ENCODE data around the gene DGKB. TPM values are rescaled to one million over a fixed set of nuclear protein-coding genes. Genes with fewer than 3 reads are reported as not detected.

The DGKB gene
- total RNA-seq, 1 experiment from 2014 or later = not detected

DNA sequence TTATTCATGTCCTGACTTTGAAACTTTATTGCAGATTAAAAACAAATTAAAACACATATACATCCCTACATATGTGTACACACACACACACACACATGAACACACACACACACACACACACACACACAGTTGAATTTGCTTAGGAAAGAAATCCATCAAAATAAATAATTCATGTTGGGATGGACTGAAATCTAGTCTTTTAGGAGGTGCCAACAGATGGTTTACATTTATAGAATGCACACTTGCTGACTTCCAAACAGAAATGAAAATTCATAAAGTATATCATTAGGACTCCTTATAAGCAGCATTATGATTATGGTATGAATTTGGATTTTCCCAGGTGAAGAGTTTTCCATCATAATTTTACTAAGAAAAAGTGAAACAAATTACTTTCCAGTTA lies 642.5 kb downstream of the DGKB start:
- BruUV-seq (replicated peaks) = no TSS peak
- no peak overlapping the region for H3K27ac ChIP-seq (ENCODE audit: low read depth, low read length, poor library complexity, severe bottlenecking)
- H3K4me3 ChIP-seq (ENCODE audit: low read depth, low read length, poor library complexity, severe bottlenecking) = no peak overlapping the region
- DNase-seq (ENCODE audit: low spot score) = no peak
- intact Hi-C loops (cut with micrococcal nuclease; ENCODE audit: unreplicated experiment) = no loop called here
- ChIA-PET CTCF (no interaction called here), POLR2A (ENCODE audit: low non-redundant PET) (no interaction called here)
- H3K36me3 ChIP-seq (ENCODE audit: insufficient read depth, low read length, poor library complexity, severe bottlenecking) = no peaks in the 10 kb centered on the region
- TF ChIP-seq EZH2 (IDR thresholded peaks at IDR 0.05; ENCODE audit: borderline replicate concordance, low read depth, low read length, poor library complexity, severe bottlenecking) = no peak
- TF ChIP-seq, protein P1, sequence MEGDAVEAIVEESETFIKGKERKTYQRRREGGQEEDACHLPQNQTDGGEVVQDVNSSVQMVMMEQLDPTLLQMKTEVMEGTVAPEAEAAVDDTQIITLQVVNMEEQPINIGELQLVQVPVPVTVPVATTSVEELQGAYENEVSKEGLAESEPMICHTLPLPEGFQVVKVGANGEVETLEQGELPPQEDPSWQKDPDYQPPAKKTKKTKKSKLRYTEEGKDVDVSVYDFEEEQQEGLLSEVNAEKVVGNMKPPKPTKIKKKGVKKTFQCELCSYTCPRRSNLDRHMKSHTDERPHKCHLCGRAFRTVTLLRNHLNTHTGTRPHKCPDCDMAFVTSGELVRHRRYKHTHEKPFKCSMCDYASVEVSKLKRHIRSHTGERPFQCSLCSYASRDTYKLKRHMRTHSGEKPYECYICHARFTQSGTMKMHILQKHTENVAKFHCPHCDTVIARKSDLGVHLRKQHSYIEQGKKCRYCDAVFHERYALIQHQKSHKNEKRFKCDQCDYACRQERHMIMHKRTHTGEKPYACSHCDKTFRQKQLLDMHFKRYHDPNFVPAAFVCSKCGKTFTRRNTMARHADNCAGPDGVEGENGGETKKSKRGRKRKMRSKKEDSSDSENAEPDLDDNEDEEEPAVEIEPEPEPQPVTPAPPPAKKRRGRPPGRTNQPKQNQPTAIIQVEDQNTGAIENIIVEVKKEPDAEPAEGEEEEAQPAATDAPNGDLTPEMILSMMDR (conservative IDR thresholded peaks at IDR 0.05; ENCODE audit: low read depth, low read length) = no peak
- no peaks in the 10 kb centered on the region for H3K27me3 ChIP-seq (replicated peaks; ENCODE audit: insufficient read depth, low read depth, low read length, poor library complexity)
- no peaks in the 10 kb centered on the region for H3K4me1 ChIP-seq (ENCODE audit: insufficient read depth, low read length, poor library complexity, severe bottlenecking)
- H3K9me3 ChIP-seq (ENCODE audit: low read depth, low read length, poor library complexity, severe bottlenecking) = no peaks in the 10 kb centered on the region

DNA sequence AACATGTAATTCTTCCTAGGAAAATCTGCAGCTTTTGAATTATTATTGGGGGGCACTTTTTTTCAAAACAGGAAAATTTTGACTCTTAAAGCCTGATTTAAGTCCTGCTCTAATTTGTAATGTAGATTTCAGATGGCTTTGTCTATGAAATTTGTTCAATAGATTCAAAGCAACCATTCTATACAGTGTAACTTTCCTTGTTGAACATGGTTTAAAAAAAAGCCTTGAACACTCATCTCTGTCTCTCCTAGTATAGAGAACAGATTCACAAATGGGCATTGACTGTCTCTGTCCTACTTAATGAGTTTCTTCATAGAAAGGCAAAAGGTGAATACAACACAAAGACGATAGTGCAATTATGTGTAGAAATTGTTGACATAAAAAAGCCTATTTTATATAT lies 643.7 kb downstream of the DGKB start:
- no peaks in the 10 kb centered on the region for H3K9me3 ChIP-seq (ENCODE audit: low read depth, low read length, poor library complexity, severe bottlenecking)
- intact Hi-C loops (cut with micrococcal nuclease; ENCODE audit: unreplicated experiment) = no loop called here
- TF ChIP-seq, protein P1 (conservative IDR thresholded peaks at IDR 0.05; ENCODE audit: low read depth, low read length) = no peak
- no peak for TF ChIP-seq EZH2 (IDR thresholded peaks at IDR 0.05; ENCODE audit: borderline replicate concordance, low read depth, low read length, poor library complexity, severe bottlenecking)
- no peak overlapping the region for H3K27ac ChIP-seq (ENCODE audit: low read depth, low read length, poor library complexity, severe bottlenecking)
- H3K4me3 ChIP-seq (ENCODE audit: low read depth, low read length, poor library complexity, severe bottlenecking) = no peak overlapping the region
- no peaks in the 10 kb centered on the region for H3K27me3 ChIP-seq (replicated peaks; ENCODE audit: insufficient read depth, low read depth, low read length, poor library complexity)
- H3K36me3 ChIP-seq (ENCODE audit: insufficient read depth, low read length, poor library complexity, severe bottlenecking) = no peaks in the 10 kb centered on the region
- no peaks in the 10 kb centered on the region for H3K4me1 ChIP-seq (ENCODE audit: insufficient read depth, low read length, poor library complexity, severe bottlenecking)
- ChIA-PET CTCF (no interaction called here), POLR2A (ENCODE audit: low non-redundant PET) (no interaction called here)
- no peak for DNase-seq (ENCODE audit: low spot score)
- no TSS peak for BruUV-seq (replicated peaks)

DNA sequence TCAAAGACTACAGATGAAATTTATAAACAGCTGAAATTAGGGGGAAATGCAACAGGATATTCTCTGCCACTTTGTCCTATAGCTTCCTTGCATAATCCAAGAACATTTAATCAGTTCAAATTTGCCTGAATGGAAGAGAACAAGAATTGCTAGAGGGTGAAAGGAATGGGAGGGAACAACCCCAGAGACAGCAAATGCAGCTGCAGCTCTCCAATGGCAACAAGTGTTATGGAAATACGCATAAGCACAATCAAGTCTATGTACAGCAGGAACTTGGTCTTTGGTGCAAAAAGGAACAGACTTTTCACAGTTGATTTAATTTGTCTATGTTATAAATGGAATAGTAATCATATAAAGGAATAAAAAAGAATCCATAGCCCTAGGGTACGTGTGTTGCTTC lies 644.1 kb downstream of the DGKB start:
- POLR2A ChIA-PET (ENCODE audit: low non-redundant PET) = no interaction called here
- DNase-seq (ENCODE audit: low spot score) = no peak
- Histone ChIP-seq H3K4me3 (ENCODE audit: low read depth, low read length, poor library complexity, severe bottlenecking) (no peak overlapping the region), H3K36me3 (ENCODE audit: insufficient read depth, low read length, poor library complexity, severe bottlenecking) (no peaks in the 10 kb centered on the region), H3K27ac (ENCODE audit: low read depth, low read length, poor library complexity, severe bottlenecking) (no peak overlapping the region), H3K27me3 (replicated peaks; ENCODE audit: insufficient read depth, low read depth, low read length, poor library complexity) (no peaks in the 10 kb centered on the region), H3K4me1 (ENCODE audit: insufficient read depth, low read length, poor library complexity, severe bottlenecking) (no peaks in the 10 kb centered on the region), H3K9me3 (ENCODE audit: low read depth, low read length, poor library complexity, severe bottlenecking) (no peaks in the 10 kb centered on the region)
- no TSS peak for BruUV-seq (replicated peaks)
- intact Hi-C loops (cut with micrococcal nuclease; ENCODE audit: unreplicated experiment) = no loop called here
- CTCF ChIA-PET = no interaction called here
- TF ChIP-seq, protein P1 (conservative IDR thresholded peaks at IDR 0.05; ENCODE audit: low read depth, low read length) = no peak
- no peak for TF ChIP-seq EZH2 (IDR thresholded peaks at IDR 0.05; ENCODE audit: borderline replicate concordance, low read depth, low read length, poor library complexity, severe bottlenecking)
